ENCODE results near the gene USP7.

DNA sequence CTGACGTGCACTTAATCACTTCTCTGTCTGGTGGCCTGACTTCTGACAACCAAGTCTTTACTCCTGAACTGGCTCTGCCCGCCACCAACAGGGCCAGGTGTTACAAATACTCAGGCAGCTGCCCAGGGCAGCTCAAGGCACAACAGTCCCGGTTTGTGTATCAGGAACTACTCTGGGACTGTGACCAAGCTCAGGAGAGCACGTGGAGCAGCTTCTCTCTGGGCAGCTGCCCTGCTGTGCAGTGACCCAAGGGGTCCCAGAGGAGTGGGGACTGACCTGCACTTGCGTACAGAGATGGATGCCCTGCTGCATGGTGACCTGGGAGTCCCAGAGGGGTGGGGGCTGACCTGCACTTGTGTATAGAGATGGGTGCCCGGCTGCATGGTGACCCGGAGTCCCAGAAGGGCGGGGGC, 59.7 kb downstream of the USP7 start:
- TF ChIP-seq EZH2phosphoT487 (IDR thresholded peaks at IDR 0.05; ENCODE audit: insufficient read depth, low read depth) = no peak
- no peak for TF ChIP-seq EZH2 (IDR thresholded peaks at IDR 0.05; ENCODE audit: insufficient read depth, poor library complexity, severe bottlenecking)

Data from GM23248 (cell line).